AG04450 (cell line): Measurements from ENCODE around the gene TPM1. TPM values are rescaled to one million over a fixed set of nuclear protein-coding genes. Genes with fewer than 3 reads are reported as not detected.

Experiments
- CTCF ChIA-PET: fragments of 300-600, 350-600 bp; formaldehyde crosslinking; extraction: SDS; loops from one replicate; lab custom pipeline; 2022; ENCODE audit warnings: antibody characterized with exemption, inconsistent platforms; lab: Charles Lee
- POLR2A ChIA-PET: fragments of 350-600 bp; formaldehyde crosslinking; extraction: SDS; loops from one replicate; lab custom pipeline; 2021; ENCODE audit warnings: antibody characterized with exemption, inconsistent platforms; lab: Yijun Ruan, JAX
- DNase-seq: peaks from one replicate; pipeline ENCODE4 v3.0.0-alpha.2; 2011; ENCODE audit warnings: low read depth, low spot score
- H3K27ac ChIP-seq: one replicate; pipeline ENCODE4 v1.5.1; 2012; ENCODE audit warnings: low read depth, low read length, control low read depth
- H3K27me3 ChIP-seq: one replicate; pipeline ENCODE4 v1.6.0; 2012; ENCODE audit warnings: low read length; ENCODE audit not compliant: control insufficient read depth, insufficient read depth
- H3K4me3 ChIP-seq: 2 replicates; pipeline ENCODE4 v1.5.1; 2011; ENCODE audit warnings: mild to moderate bottlenecking, low read depth, low read length, control low read depth
- H3K9me3 ChIP-seq: 2 replicates; pipeline ENCODE4 v1.5.1; 2012; ENCODE audit warnings: low read length; ENCODE audit not compliant: control insufficient read depth, insufficient read depth
- CTCF ChIP-seq: IDR thresholded peaks from 2 replicates; pipeline ENCODE4 v1.5.1; 2011; ENCODE audit warnings: low read depth, low read length, control low read depth, inconsistent platforms
- polyA plus RNA-seq: library from polyadenylated mRNA; depleted of rRNA; stranded (reverse); fragments of >200 nt; gene quantifications from 2 replicates; pipeline ENCODE4 v1.2.3, GENCODE V29; 2011

The TPM1 gene
- polyA plus RNA-seq, 1 experiment: 1,348 TPM

GRCh38 chr15:63020128-63020527 lies 22.4 kb upstream of the TPM1 start:
- ChIA-PET CTCF (interaction anchor here (0.7 to 1.5 kb wide), 3 partner anchors 10 to 236 kb away, joined by 3 to 6 read pairs (median 3); no protein-coding TSS in a partner anchor), POLR2A (interaction anchor here (1.3 to 1.7 kb wide), 2 partner anchors 22 to 26 kb away, joined by 4 to 5 read pairs; partner anchors contain the start of gene TPM1)
- H3K4me3 ChIP-seq: no peak overlapping the region
- no peaks in the 10 kb centered on the region; the same call in 1 of the 2 replicates for H3K9me3 ChIP-seq
- TF ChIP-seq CTCF: no peak
- no peaks in the 10 kb centered on the region for H3K27me3 ChIP-seq
- no peak overlapping the region for H3K27ac ChIP-seq
- no peak for DNase-seq

DNA sequence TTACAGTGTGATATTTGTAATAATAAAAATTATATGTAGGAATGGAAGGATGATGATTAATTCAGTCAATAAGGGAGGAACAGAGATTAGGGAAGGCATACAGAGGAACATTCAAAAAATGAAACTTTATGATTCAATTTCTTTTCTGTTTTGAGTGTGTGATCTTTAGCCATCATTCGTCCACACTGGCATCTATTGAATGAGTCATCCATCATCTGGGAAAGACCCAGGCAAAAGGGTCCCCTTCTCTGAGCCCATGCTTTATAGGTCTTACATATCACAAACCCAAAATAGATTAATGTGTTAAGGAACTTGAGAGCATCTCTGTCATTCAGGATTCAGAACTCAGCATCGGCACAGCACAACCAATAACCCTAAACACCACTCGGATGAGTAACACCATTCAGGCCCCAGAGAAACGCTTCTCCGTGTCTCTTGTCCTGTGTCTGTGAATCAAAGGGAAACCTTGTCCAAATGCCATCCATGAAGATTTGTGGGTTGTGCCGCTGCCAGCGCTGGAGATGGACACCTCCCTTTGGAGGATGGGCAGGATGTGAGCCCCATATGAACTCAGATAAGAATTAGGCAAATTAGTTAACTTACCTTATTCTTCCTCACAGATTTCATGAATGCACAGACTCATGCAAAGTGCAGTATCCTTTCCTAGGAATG lies 21.7 kb upstream of the TPM1 start:
- no peak for DNase-seq
- Histone ChIP-seq H3K9me3 (no peaks in the 10 kb centered on the region; the same call in 1 of the 2 replicates), H3K27ac (no peak overlapping the region), H3K27me3 (no peaks in the 10 kb centered on the region), H3K4me3 (no peak overlapping the region)
- TF ChIP-seq CTCF: no peak
- ChIA-PET CTCF (interaction anchor here (1.4 kb wide), 1 partner anchor 27 kb away, joined by 6 read pairs; no protein-coding TSS in a partner anchor), POLR2A (no interaction called here)

DNA sequence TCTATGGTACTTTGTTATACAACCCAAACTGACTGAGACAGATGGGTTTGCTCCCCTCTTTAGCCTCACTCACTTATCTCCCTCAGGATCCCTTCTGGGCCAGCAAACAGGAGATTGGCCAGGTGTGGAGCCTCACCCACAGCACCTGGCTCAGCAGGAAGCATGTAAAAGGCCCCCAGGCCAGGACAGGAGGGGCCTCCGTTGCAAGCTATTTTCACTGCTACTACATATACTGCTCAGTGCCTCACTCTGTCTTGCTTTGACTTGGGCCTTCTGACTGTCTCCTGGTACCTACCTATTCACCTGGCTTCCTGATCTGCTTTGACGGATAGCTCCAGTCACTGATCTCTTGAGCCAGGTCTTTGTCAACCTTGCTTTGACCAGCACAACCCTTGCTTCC lies 20.4 kb upstream of the TPM1 start:
- Histone ChIP-seq H3K27me3 (no peaks in the 10 kb centered on the region), H3K9me3 (no peaks in the 10 kb centered on the region; the same call in 1 of the 2 replicates), H3K27ac (no peak overlapping the region), H3K4me3 (no peak overlapping the region)
- POLR2A ChIA-PET: no interaction called here
- no peak for DNase-seq
- no peak for TF ChIP-seq CTCF
- CTCF ChIA-PET: interaction anchor here (2.7 kb wide), 1 partner anchor 26 kb away, joined by 11 read pairs; no protein-coding TSS in a partner anchor

DNA sequence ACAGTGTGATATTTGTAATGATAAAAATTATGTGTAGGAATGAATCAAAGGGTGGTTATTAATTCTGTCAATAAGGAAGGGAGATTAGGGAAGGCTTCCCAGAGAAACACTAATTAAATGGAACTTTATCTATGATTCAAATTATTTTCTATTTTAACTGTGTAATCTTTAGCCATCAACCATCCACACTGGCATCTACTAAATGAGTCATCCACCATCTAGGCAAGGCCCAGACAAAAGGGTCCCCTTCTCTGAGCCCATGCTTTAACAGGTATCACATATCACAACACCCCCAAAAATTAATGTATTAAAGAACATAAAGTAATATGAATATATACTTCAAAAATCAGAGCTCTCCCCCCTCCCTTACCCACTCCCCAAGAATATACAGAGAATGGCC lies 19.9 kb upstream of the TPM1 start:
- Histone ChIP-seq H3K4me3 (no peak overlapping the region), H3K9me3 (no peaks in the 10 kb centered on the region; the same call in 1 of the 2 replicates), H3K27ac (no peak overlapping the region), H3K27me3 (no peaks in the 10 kb centered on the region)
- no peak for TF ChIP-seq CTCF
- POLR2A ChIA-PET: interaction anchor here (1.1 to 1.7 kb wide), 4 partner anchors 16 to 95 kb away, joined by 5 to 11 read pairs (median 8); partner anchors contain the start of gene TPM1
- no peak for DNase-seq
- CTCF ChIA-PET: interaction anchor here (2.7 kb wide), 1 partner anchor 25 kb away, joined by 11 read pairs; no protein-coding TSS in a partner anchor

- no peaks in the 10 kb centered on the region for H3K9me3 ChIP-seq
- H3K27ac ChIP-seq: peak overlapping the region; percentile 57
- ChIA-PET POLR2A (interaction anchor here (0.6 to 1.7 kb wide), 6 partner anchors 16 to 95 kb away, joined by 3 to 11 read pairs (median 6); partner anchors contain the start of gene TPM1), CTCF (interaction anchor here (1.1 to 2.7 kb wide), 2 partner anchors 24 to 241 kb away, joined by 3 to 11 read pairs; no protein-coding TSS in a partner anchor)
- H3K4me3 ChIP-seq: no peak overlapping the region
- no peak for TF ChIP-seq CTCF
- no peak for DNase-seq
- no peaks in the 10 kb centered on the region for H3K27me3 ChIP-seq
Observed at GRCh38 chr15:63023351-63023945, 19.1 kb upstream of the TPM1 start.
